Stomach (tissue), 4 donors: ENCODE data around the gene PFDN2.

Experiments used
- CTCF ChIP-seq, 7 experiments: fragments of 450-650 bp in 4 of 7; fragments of 200-600 bp in 3 of 7; sonication (generic) in 3 of 7; IDR thresholded peaks; one replicate each; pipeline ENCODE4 v1.5.1; 2016 to 2019; ENCODE audit warnings: antibody characterized with exemption in 7 of 7, control low read depth in 2 of 7, mild to moderate bottlenecking in 1 of 7
- POLR2A ChIP-seq, 4 donors: fragments of 450-650 bp; IDR thresholded peaks; one replicate each; pipeline ENCODE4 v1.6.1; 2016; ENCODE audit warnings: antibody characterized with exemption in 4 of 4, control low read depth in 2 of 4, mild to moderate bottlenecking in 1 of 4, moderate library complexity in 1 of 4
- POLR2AphosphoS5 ChIP-seq, 3 donors: sonication (generic); formaldehyde crosslinking; IDR thresholded peaks; one replicate each; pipeline ENCODE4 v1.6.1; 2016; ENCODE audit warnings: antibody characterized with exemption in 3 of 3

DNA sequence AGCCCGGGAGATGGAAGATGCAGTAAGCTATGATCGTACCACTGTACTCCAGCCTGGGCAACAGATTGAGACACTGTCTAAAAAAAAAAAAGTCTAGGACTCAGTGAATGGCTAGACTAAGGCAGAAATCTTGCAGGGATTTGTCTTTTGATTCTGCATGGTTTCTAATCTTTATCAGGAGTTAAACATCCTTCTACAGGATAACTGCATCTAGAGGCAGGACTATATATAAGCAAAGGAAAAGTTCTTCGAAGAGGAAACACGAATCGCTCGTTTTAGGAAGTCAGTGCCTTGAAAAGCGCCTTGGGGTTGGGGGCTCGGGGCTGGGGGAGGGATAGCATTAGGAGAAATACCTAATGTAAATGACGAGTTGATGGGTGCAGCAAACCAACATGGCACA, 35.3 kb upstream of the PFDN2 start:
- no peak for TF ChIP-seq CTCF (IDR thresholded peaks at IDR 0.05)
- no peak for TF ChIP-seq POLR2AphosphoS5 (IDR thresholded peaks at IDR 0.05)
- no peak for TF ChIP-seq POLR2A (IDR thresholded peaks at IDR 0.05)
